AG08396 (cell line): ENCODE data around the gene PLEKHM2.

Experiments
- DNase-seq: peaks from one replicate; pipeline ENCODE4 v3.0.0; 2012; ENCODE audit warnings: low spot score, mixed read lengths

PLEKHM2 gene

GRCh38 chr1:15738416-15739113, 54.4 kb downstream of the PLEKHM2 start:
- DNase-seq = no peak

GRCh38 chr1:15739259-15739658, 55.1 kb downstream of the PLEKHM2 start:
- DNase-seq = no peak

GRCh38 chr1:15739745-15740144, 55.6 kb downstream of the PLEKHM2 start:
- DNase-seq = no peak

GRCh38 chr1:15740924-15741850, 57.1 kb downstream of the PLEKHM2 start:
- DNase-seq = peak; percentile 86

GRCh38 chr1:15742339-15742801, 58.2 kb downstream of the PLEKHM2 start, which contains the start of gene TMEM82:
Gene TMEM82, plus strand, starts transcription at chr1:15742499. Its CDS starts 61 bp downstream, at chr1:15742560.
- DNase-seq = no peak

GRCh38 chr1:15744122-15744679, 60.1 kb downstream of the PLEKHM2 start:
- DNase-seq = no peak

GRCh38 chr1:15747378-15747777, 63.3 kb downstream of the PLEKHM2 start:
- DNase-seq = no peak

GRCh38 chr1:15748264-15748663, 64.1 kb downstream of the PLEKHM2 start:
- no peak for DNase-seq

GRCh38 chr1:15748690-15749398, 64.7 kb downstream of the PLEKHM2 start:
- DNase-seq = no peak

GRCh38 chr1:15749399-15750291, 65.5 kb downstream of the PLEKHM2 start:
- no peak for DNase-seq

GRCh38 chr1:15750924-15751323, 66.8 kb downstream of the PLEKHM2 start:
- no peak for DNase-seq

- no peak for DNase-seq
Measured at GRCh38 chr1:15751717-15752116, 67.6 kb downstream of the PLEKHM2 start.

GRCh38 chr1:15753776-15754175, 69.7 kb downstream of the PLEKHM2 start:
- DNase-seq = no peak

- DNase-seq = no peak
Measured at GRCh38 chr1:15755021-15755645, 71.0 kb downstream of the PLEKHM2 start.

GRCh38 chr1:15755646-15756040, 71.5 kb downstream of the PLEKHM2 start:
- no peak for DNase-seq

- DNase-seq = no peak
Measured at GRCh38 chr1:15756143-15757015, 72.3 kb downstream of the PLEKHM2 start.

- no peak for DNase-seq
Measured at GRCh38 chr1:15757016-15757543, 73.0 kb downstream of the PLEKHM2 start.

GRCh38 chr1:15757575-15758342, 73.6 kb downstream of the PLEKHM2 start:
- peak; percentile 23 for DNase-seq
